ENCODE measurements around the gene RAE1.

RAE1 gene

DNA sequence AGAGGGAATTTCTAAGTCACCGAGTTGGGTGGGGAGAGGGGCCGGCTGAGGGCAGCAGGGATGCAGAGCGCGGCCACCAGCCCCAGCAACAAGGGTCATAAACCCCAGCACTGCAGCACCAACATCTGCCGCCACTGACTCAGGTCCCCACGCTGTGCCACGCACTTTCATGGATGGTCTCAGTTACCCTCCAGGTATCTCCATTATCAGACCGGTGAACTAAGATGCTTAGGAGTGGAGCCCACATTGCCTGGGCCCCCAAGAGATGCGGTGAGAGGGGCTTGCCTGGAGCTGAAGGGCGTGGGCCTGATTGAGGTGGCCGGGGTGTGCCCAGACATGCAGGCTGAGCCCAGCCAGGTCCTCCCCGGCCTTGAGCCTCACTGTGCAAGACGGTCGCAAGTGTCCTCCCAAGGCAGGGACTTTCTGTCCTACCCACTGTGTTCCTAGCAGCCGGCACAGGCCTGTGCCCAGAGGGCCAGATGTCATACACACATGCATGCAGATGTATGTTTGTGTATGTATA is 59.4 kb downstream of the RAE1 start:
- H3K4me3 ChIP-seq (ENCODE audit: low read depth, low read length): no peak overlapping the region
- TF ChIP-seq, protein P1, sequence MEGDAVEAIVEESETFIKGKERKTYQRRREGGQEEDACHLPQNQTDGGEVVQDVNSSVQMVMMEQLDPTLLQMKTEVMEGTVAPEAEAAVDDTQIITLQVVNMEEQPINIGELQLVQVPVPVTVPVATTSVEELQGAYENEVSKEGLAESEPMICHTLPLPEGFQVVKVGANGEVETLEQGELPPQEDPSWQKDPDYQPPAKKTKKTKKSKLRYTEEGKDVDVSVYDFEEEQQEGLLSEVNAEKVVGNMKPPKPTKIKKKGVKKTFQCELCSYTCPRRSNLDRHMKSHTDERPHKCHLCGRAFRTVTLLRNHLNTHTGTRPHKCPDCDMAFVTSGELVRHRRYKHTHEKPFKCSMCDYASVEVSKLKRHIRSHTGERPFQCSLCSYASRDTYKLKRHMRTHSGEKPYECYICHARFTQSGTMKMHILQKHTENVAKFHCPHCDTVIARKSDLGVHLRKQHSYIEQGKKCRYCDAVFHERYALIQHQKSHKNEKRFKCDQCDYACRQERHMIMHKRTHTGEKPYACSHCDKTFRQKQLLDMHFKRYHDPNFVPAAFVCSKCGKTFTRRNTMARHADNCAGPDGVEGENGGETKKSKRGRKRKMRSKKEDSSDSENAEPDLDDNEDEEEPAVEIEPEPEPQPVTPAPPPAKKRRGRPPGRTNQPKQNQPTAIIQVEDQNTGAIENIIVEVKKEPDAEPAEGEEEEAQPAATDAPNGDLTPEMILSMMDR (IDR thresholded peaks at IDR 0.05; ENCODE audit: borderline replicate concordance, insufficient read depth, low read depth, low read length): no peak

DNA sequence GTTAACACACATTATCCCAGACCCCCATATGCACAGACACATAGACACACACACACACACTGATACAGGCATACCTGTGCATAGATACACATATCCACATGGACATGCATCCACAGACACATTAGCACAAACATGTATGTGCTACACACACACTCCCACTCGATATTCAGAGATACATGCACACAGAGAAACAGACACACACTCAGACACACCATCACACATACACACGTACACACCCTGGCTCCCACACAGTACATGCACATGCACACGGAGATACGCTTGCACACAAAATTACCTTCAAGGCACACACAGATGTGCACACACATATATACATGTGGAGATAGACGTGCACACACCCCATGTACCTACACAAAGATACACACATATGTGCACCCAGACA is 59.9 kb downstream of the RAE1 start:
- TF ChIP-seq, protein P1 (IDR thresholded peaks at IDR 0.05; ENCODE audit: borderline replicate concordance, insufficient read depth, low read depth, low read length): no peak

GRCh38 chr20:57411406-57412283 is 60.6 kb downstream of the RAE1 start:
- H3K4me3 ChIP-seq (ENCODE audit: low read depth, low read length): no peak overlapping the region

More for the DNA sequence above, 59.9 kb downstream of the RAE1 start:
- H3K4me3 ChIP-seq (ENCODE audit: low read depth, low read length): no peak overlapping the region

GRCh38 chr20:57412347-57413029 is 61.4 kb downstream of the RAE1 start:
- TF ChIP-seq, protein P1 (IDR thresholded peaks at IDR 0.05; ENCODE audit: borderline replicate concordance, insufficient read depth, low read depth, low read length): no peak
- H3K4me3 ChIP-seq (ENCODE audit: low read depth, low read length): no peak overlapping the region

More at GRCh38 chr20:57411406-57412283, 60.6 kb downstream of the RAE1 start:
- TF ChIP-seq, protein P1 (IDR thresholded peaks at IDR 0.05; ENCODE audit: borderline replicate concordance, insufficient read depth, low read depth, low read length): no peak

DNA sequence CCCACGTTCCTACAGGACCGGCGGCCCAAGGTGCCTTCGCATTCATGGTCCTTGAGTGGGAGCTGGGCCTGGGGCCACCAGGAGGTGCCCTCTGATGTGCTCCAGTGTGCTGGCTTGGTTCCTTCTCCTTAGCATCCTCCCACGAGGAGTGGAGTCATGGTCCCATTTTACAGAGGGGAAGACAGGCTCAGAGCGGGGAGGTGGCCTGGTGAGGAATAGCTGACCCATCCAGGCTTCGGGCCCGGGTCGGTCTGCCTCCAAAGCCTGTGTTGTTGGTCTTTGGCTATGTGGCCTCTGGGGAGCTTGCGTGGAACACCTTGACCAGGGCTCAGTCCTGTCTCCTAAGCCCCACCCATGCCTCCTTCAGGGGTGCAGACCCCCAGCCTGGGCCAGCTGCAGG is 62.9 kb downstream of the RAE1 start:
- H3K4me3 ChIP-seq (ENCODE audit: low read depth, low read length): no peak overlapping the region
- TF ChIP-seq, protein P1 (IDR thresholded peaks at IDR 0.05; ENCODE audit: borderline replicate concordance, insufficient read depth, low read depth, low read length): no peak

DNA sequence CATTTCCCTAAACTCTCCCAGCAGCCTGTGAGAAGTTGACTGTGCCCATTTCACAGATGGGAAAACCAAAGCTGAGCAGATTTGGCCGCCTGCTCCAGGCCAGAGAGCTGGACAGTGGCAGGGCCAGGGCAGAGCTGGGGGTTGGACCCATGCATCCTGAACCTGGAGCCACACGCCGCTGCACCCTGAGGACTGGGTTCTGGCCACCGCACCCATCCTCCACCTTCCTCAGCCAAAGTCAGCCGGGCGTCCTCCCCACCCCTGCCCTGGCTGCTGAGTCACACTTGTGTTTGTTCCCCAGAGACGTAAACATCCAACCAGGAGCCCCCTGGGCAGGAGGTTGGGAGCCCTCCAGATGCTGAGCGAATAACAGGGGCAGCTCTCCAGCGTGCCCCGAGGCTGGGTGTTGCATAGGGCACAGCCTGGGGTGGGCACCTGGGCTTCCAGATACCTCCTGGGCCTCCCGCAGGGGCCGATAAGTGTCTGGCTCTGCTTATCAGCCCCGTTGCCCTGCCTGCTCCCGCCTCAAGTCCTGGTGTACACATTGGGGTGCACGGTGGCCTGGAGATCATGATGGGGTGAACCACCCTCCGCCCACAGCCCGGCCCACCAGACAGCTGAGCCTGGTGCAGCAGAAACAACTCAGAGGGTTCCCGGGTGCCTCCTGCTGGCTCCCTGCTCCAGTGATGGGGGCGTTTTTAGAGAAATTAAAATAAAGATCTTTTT is 64.0 kb downstream of the RAE1 start:
- TF ChIP-seq, protein P1 (IDR thresholded peaks at IDR 0.05; ENCODE audit: borderline replicate concordance, insufficient read depth, low read depth, low read length): no peak
- H3K4me3 ChIP-seq (ENCODE audit: low read depth, low read length): no peak overlapping the region
